ENCODE data around the gene GTPBP4. TPM values are rescaled to one million over a fixed set of nuclear protein-coding genes. Genes with fewer than 3 reads are reported as not detected.

GTPBP4 gene
- total and polyA plus RNA-seq, 9 of the 15 experiments (the other 6 are each of a cell fraction or from before 2014, with no cell fraction given) = 79.0 to 155 (median 128) TPM

GRCh38 chr10:1020958-1021357 lies 32.7 kb downstream of the GTPBP4 start:
- intact Hi-C loops (cut with micrococcal nuclease) (no loop called here), in situ Hi-C loops (cut with MboI) (no loop called here)
- TF ChIP-seq, protein P1, sequence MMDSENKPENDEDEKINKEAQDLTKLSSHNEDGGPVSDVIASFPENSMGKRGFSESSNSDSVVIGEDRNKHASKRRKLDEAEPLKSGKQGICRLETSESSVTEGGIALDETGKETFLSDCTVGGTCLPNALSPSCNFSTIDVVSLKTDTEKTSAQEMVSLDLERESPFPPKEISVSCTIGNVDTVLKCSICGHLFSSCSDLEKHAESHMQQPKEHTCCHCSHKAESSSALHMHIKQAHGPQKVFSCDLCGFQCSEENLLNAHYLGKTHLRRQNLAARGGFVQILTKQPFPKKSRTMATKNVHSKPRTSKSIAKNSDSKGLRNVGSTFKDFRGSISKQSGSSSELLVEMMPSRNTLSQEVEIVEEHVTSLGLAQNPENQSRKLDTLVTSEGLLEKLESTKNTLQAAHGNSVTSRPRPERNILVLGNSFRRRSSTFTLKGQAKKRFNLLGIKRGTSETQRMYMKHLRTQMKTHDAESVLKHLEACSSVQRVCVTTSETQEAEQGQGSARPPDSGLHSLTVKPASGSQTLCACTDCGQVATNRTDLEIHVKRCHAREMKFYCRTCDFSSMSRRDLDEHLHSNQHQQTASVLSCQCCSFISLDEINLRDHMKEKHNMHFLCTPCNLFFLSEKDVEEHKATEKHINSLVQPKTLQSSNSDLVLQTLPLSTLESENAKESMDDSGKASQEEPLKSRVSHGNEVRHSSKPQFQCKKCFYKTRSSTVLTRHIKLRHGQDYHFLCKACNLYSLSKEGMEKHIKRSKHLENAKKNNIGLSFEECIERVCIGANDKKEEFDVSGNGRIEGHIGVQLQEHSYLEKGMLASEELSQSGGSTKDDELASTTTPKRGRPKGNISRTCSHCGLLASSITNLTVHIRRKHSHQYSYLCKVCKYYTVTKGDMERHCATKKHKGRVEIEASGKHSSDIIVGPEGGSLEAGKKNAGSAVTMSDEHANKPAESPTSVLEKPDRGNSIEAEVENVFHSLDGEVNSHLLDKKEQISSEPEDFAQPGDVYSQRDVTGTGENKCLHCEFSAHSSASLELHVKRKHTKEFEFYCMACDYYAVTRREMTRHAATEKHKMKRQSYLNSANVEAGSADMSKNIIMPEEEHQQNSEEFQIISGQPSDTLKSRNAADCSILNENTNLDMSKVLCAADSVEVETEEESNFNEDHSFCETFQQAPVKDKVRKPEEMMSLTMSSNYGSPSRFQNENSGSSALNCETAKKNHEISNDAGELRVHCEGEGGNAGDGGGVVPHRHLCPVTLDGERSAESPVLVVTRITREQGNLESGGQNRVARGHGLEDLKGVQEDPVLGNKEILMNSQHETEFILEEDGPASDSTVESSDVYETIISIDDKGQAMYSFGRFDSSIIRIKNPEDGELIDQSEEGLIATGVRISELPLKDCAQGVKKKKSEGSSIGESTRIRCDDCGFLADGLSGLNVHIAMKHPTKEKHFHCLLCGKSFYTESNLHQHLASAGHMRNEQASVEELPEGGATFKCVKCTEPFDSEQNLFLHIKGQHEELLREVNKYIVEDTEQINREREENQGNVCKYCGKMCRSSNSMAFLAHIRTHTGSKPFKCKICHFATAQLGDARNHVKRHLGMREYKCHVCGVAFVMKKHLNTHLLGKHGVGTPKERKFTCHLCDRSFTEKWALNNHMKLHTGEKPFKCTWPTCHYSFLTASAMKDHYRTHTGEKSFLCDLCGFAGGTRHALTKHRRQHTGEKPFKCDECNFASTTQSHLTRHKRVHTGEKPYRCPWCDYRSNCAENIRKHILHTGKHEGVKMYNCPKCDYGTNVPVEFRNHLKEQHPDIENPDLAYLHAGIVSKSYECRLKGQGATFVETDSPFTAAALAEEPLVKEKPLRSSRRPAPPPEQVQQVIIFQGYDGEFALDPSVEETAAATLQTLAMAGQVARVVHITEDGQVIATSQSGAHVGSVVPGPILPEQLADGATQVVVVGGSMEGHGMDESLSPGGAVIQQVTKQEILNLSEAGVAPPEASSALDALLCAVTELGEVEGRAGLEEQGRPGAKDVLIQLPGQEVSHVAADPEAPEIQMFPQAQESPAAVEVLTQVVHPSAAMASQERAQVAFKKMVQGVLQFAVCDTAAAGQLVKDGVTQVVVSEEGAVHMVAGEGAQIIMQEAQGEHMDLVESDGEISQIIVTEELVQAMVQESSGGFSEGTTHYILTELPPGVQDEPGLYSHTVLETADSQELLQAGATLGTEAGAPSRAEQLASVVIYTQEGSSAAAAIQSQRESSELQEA (IDR thresholded peaks at IDR 0.05; ENCODE audit: low read depth) = no peak
- no peak for TF ChIP-seq RBM22 (IDR thresholded peaks at IDR 0.05; ENCODE audit: low read depth, low read length, poor library complexity, severe bottlenecking)
- TF ChIP-seq POLR2G (IDR thresholded peaks at IDR 0.05; ENCODE audit: low read depth, low read length) = peak; percentile 66
- Histone ChIP-seq H3K27ac (ENCODE audit: extremely low read depth, low read depth, low read length) (no peak overlapping the region), H2AFZ (ENCODE audit: low read depth, low read length) (no peak overlapping the region), H3K4me2 (ENCODE audit: insufficient read depth, low read length) (no peak overlapping the region), H3K27me3 (ENCODE audit: control insufficient read depth in 2 of 2, insufficient read depth in 2 of 2, low read length in 2 of 2) (no peaks in the 10 kb centered on the region), H3K36me3 (ENCODE audit: control insufficient read depth, insufficient read depth, low read length) (peaks cover 37% of the 10 kb centered on the region), H3K4me1 (replicated peaks in 1 of 2; ENCODE audit: control insufficient read depth in 2 of 2, insufficient read depth in 2 of 2, low read length in 2 of 2) (peaks cover 6 to 8% of the 10 kb centered on the region in 2 experiments; a peak in 3 of 5 replicates), H3K9me3 (replicated peaks; ENCODE audit: control insufficient read depth, insufficient read depth, low read depth, low read length) (no peaks in the 10 kb centered on the region), H3K79me2 (ENCODE audit: control insufficient read depth, insufficient read depth, low read length) (no peaks in the 10 kb centered on the region), H4K20me1 (replicated peaks; ENCODE audit: control insufficient read depth, insufficient read depth, low read length) (no peaks in the 10 kb centered on the region), H3K9ac (ENCODE audit: insufficient read depth in 1 of 2, low read depth in 2 of 2, low read length in 2 of 2) (no peak overlapping the region), H3K4me3 (no peak overlapping the region), H3K9me1 (ENCODE audit: control insufficient read depth, insufficient read depth, low read length) (no peaks in the 10 kb centered on the region)
- POLR2A ChIA-PET = interaction anchor here (1.2 kb wide), 1 partner anchor 14 kb away, joined by 4 read pairs; no protein-coding TSS in a partner anchor
- no peak for FAIRE-seq
- 97% methylated on average over 8 of the region's 9 CpGs for WGBS (ENCODE audit: insufficient coverage, low coverage, missing lambda C conversion rate)
- CTCF ChIA-PET (ENCODE audit: low intra/inter-chr PET ratio) = no interaction called here
- BruUV-seq (replicated peaks) = no TSS peak
- ATAC-seq = peak; percentile 17; the same call in 2 of the 3 replicates
- no peak for DNase-seq (ENCODE audit: extremely low read depth in 1 of 4, low spot score in 3 of 4)

Data from K562 (cell line).